Measurements from ENCODE around the gene KRT31. TPM values are rescaled to one million over a fixed set of nuclear protein-coding genes. Genes with fewer than 3 reads are reported as not detected.

Gene KRT31
- total and polyA plus RNA-seq, 2 of the 4 experiments (the other 2 are of a cell fraction): 0.05 TPM; not detected in 1

DNA sequence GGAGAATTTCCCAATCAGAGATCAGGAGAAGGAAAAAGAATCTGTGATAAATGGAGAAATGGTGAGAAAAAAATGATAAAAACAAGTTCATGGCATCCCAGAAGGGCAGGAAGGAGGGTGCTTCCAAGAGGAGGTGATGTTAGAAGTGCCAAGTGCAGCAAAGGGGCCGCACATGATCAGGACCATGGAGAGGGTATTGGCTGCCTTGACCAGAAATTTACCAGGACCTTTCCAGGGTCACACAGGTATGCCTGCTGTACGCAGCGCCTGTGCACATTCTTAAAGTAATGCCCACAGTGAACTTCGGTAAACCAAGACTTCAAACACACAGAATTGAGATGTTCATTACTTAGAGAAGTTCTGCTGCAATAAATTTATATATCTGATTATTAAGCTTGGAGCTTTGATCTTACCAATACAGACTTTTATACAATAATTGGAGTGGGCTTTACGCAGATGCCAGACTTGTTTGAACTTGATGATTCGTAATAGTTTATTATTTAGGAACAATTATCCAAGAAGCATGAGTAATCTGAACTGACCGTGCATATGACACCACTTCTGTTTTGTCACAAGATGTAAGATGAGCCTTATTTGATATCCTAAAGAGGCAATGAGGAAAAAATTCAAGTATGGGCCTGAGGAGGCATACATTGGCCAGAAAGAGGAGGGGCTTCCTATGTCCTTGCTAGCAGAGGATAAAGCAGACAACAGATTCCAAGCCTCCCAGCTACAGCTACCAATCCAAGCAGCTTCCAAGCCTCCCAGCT is 44.6 kb downstream of the KRT31 start:
- CTCF ChIA-PET: no interaction called here
- in situ Hi-C loops (cut with MboI; ENCODE audit: low sequenced_read_pairs) (no loop called here), dilution Hi-C loops (cut with HindIII; ENCODE audit: low sequenced_read_pairs, unreplicated experiment) (no loop called here), intact Hi-C loops (cut with micrococcal nuclease) (no loop called here)
- H3K79me1 ChIP-seq (ENCODE audit: low read depth in 1 of 2, low read length in 2 of 2): no peaks in the 10 kb centered on the region
- peaks cover 7% of the 10 kb centered on the region; the same call in 1 of the 2 replicates for H3K27me3 ChIP-seq (ENCODE audit: control insufficient read depth, insufficient read depth, low read length)
- H3K4ac ChIP-seq (ENCODE audit: low read depth, low read length): no peak overlapping the region
- no peak overlapping the region for H2AK9ac ChIP-seq (replicated peaks; ENCODE audit: low read depth, low read length, poor library complexity)
- peaks cover 2% of the 10 kb centered on the region for H3K4me1 ChIP-seq (ENCODE audit: control insufficient read depth, insufficient read depth, low read length)
- H3K4me2 ChIP-seq (ENCODE audit: low read depth, low read length): no peak overlapping the region
- no peak overlapping the region for H3K18ac ChIP-seq (ENCODE audit: low read depth, low read length)
- H3K23ac ChIP-seq (ENCODE audit: low read depth, low read length): no peak overlapping the region
- TF ChIP-seq ELK1 (IDR thresholded peaks at IDR 0.05; ENCODE audit: borderline replicate concordance, low read depth, low read length) (no peak), MXI1 (IDR thresholded peaks at IDR 0.05; ENCODE audit: borderline replicate concordance, low read depth, low read length) (no peak), RCOR1 (IDR thresholded peaks at IDR 0.05; ENCODE audit: insufficient replicate concordance, low read length) (no peak), CEBPB (IDR thresholded peaks at IDR 0.05; ENCODE audit: low read depth, low read length) (no peak), FOS (IDR thresholded peaks at IDR 0.05; ENCODE audit: low read depth, low read length) (no peak)
- TF ChIP-seq, protein P1, sequence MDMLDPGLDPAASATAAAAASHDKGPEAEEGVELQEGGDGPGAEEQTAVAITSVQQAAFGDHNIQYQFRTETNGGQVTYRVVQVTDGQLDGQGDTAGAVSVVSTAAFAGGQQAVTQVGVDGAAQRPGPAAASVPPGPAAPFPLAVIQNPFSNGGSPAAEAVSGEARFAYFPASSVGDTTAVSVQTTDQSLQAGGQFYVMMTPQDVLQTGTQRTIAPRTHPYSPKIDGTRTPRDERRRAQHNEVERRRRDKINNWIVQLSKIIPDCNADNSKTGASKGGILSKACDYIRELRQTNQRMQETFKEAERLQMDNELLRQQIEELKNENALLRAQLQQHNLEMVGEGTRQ (IDR thresholded peaks at IDR 0.05; ENCODE audit: low read depth, low read length): no peak
- no peak overlapping the region for H3K56ac ChIP-seq (ENCODE audit: extremely low read depth, insufficient read depth, low read length)
- 0 out of 2 replicates have a peak, but pooled peaks have one; percentile 21 for ATAC-seq (ENCODE audit: low read depth)
- H2BK120ac ChIP-seq (ENCODE audit: low read depth, low read length): no peak overlapping the region
- no peak overlapping the region for H3K27ac ChIP-seq (ENCODE audit: insufficient read depth, low read length)
- no peak overlapping the region for H2BK5ac ChIP-seq (ENCODE audit: low read depth, low read length, poor library complexity, severe bottlenecking)
- no peaks in the 10 kb centered on the region for H3K36me3 ChIP-seq (ENCODE audit: control insufficient read depth, insufficient read depth, low read length)
- no peak overlapping the region for H2BK20ac ChIP-seq (ENCODE audit: low read depth, low read length)
- no TSS peak for BruUV-seq (replicated peaks)
- H3K9me1 ChIP-seq (ENCODE audit: insufficient read depth, low read length): no peaks in the 10 kb centered on the region; the same call in 1 of the 2 replicates
- no peak overlapping the region for H4K5ac ChIP-seq (ENCODE audit: low read depth, low read length)
- WGBS, 2 experiments (ENCODE audit: extremely low coverage in 2 of 2, insufficient read length in 1 of 2): no CpG with 5 or more reads among the region's 7 CpGs
- H2AK5ac ChIP-seq (ENCODE audit: low read depth, low read length): no peak overlapping the region
- no peak overlapping the region for H2BK15ac ChIP-seq (ENCODE audit: low read depth, low read length)
- POLR2A ChIA-PET (ENCODE audit: unreplicated experiment): no interaction called here
- DNase-seq: peak; percentile 5
- H4K8ac ChIP-seq (ENCODE audit: low read depth in 2 of 2, low read length in 2 of 2): no peak overlapping the region
- no peak overlapping the region for H3K9ac ChIP-seq (ENCODE audit: low read depth, low read length)
- no peak overlapping the region for H3K4me3 ChIP-seq (ENCODE audit: insufficient read depth, low read depth, low read length)
- no peak overlapping the region for H3K14ac ChIP-seq (replicated peaks; ENCODE audit: low read depth, low read length)
- no peak overlapping the region for H2AFZ ChIP-seq (replicated peaks; ENCODE audit: low read length, poor library complexity)
- H3K9me3 ChIP-seq (ENCODE audit: control insufficient read depth, insufficient read depth, low read length): peaks cover 5% of the 10 kb centered on the region
- no peak overlapping the region for H4K91ac ChIP-seq (ENCODE audit: insufficient read depth, low read depth, low read length)
- no peaks in the 10 kb centered on the region for H4K20me1 ChIP-seq (ENCODE audit: insufficient read depth, low read length)
